DMS 273 treated with DMSO at 0.1 percent for 48 hours (cell line): Measurements from ENCODE around the gene CAMTA1.

ENCODE experiments used
- DNase-seq: peaks from one replicate; lab custom pipeline; 2025; lab: John Stamatoyannopoulos, UW

CAMTA1 gene

GRCh38 chr1:7576946-7577657, 791.8 kb downstream of the CAMTA1 start:
- no peak for DNase-seq

GRCh38 chr1:7578206-7578605, 793.0 kb downstream of the CAMTA1 start:
- no peak for DNase-seq

- DNase-seq, result no peak
Observed at GRCh38 chr1:7579016-7579415, 793.8 kb downstream of the CAMTA1 start.

GRCh38 chr1:7579831-7580804, 794.9 kb downstream of the CAMTA1 start:
- DNase-seq, result no peak

DNA sequence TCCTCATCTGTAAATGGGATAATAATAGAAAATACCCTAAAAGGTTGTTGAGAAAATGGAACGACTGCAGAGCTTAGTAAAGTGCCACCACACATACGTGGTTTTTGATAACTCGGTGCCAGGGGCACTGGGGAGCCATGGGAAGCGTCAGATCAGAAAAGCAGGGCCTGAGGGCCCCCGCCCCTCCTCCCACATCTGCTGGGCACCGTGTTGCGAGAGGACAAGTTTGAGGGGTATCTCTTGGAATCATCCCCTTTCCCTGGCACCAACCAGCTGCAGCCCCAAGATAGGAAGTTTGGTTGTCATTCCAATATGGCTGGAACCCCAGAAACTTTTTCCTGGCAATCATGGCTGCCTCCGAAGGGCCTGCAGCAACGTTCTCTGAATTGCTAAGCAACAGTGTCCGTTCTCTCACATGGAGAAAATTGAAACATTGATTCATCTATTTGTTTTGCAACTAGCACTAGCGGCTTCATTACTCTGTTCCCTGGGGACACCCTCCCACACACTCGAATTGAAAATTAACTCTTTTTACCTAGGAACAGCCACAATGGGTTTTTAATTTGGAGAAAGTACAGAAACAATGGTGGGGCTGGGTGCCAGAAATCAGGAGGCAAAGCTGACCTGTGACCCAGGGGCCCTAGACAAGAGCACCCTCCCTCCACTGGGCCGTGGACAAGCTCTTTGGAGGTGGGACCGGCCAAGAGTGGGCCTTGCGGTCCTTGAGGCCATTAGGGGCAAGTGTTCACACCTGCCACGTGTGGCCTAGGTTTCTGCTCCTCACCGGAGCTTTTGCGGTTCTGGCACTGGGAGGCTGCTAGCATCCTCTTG, 795.9 kb downstream of the CAMTA1 start:
- no peak for DNase-seq

GRCh38 chr1:7581754-7582459, 796.7 kb downstream of the CAMTA1 start:
- no peak for DNase-seq

- no peak for DNase-seq
Observed at GRCh38 chr1:7582460-7582972, 797.3 kb downstream of the CAMTA1 start.

- no peak for DNase-seq
Observed at GRCh38 chr1:7583291-7584096, 798.2 kb downstream of the CAMTA1 start.

- no peak for DNase-seq
Observed at GRCh38 chr1:7584157-7584556, 798.9 kb downstream of the CAMTA1 start.

DNA sequence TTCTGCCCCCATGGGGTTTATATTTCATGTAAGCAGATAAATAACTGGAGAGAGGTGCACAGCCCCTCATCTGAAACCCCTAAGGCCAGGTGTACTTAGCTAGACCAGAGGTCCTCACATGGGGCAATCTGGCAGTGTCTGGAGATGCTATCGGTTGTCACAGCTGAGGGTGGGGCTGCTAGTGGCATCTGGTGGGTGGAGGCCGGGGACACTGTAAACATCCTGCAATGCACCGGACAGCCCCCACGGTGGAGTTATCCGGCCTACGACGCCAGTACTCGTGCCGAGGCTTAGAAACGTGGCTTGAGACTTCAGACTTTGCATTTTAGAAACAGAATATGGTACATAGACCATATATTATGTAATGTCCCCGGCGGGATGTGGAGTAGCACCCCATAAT, 799.4 kb downstream of the CAMTA1 start:
- no peak for DNase-seq

GRCh38 chr1:7585216-7585907, 800.1 kb downstream of the CAMTA1 start:
- no peak for DNase-seq

GRCh38 chr1:7586031-7586941, 801.0 kb downstream of the CAMTA1 start:
- DNase-seq, result no peak

- no peak for DNase-seq
Observed at GRCh38 chr1:7587108-7587772, 802.0 kb downstream of the CAMTA1 start.

- no peak for DNase-seq
Observed at GRCh38 chr1:7587773-7588456, 802.7 kb downstream of the CAMTA1 start.

DNA sequence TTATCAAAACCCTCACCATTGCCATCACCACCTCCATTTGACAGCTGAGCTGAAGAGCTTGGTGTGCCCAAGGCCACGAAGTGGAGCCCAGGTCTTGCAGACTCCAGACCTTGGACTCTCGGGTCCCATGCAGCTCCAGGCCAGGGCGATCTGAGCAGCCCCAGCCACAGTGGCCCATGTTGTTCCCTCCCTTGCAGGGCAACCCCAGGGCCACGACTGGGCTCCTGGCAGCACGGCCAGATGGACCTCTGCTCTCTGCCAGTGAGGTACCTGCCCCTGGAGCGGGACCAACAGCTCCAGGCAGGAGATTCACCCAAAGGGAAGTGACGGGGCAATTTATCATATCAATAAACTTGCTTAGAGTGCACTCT, 803.2 kb downstream of the CAMTA1 start:
- DNase-seq, result no peak

DNA sequence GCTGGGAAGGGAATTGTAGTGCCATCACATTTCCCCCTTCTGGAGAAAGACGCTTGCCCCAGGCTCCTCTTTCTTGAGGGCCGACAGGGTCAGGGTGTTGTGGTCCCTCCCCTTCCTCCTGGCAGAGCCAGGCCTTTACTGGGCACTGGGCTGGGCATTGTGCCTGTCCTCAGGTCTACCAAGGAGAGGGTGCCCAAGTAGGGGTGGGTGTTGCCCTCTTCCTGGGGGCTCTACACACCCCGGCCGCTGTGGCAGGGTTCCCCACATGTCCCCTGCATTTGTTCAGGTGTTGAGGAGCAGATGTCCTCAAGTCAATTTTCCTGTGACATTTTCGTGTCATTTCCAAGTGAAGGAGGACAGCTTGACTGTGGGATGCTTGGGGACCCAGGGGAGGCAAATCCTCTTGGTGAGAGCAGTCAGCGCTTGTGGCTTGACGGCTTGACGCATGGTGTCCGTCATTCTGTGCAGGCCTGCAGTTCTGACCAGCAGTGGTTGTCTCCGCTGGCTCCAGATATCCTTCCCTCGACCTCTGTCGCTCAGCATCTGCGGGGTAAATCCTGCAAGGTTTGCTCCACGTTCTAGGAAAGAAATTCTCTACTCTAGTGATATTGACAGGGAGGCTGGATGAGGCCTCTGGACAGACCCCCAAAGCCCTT, 804.0 kb downstream of the CAMTA1 start:
- no peak for DNase-seq

DNA sequence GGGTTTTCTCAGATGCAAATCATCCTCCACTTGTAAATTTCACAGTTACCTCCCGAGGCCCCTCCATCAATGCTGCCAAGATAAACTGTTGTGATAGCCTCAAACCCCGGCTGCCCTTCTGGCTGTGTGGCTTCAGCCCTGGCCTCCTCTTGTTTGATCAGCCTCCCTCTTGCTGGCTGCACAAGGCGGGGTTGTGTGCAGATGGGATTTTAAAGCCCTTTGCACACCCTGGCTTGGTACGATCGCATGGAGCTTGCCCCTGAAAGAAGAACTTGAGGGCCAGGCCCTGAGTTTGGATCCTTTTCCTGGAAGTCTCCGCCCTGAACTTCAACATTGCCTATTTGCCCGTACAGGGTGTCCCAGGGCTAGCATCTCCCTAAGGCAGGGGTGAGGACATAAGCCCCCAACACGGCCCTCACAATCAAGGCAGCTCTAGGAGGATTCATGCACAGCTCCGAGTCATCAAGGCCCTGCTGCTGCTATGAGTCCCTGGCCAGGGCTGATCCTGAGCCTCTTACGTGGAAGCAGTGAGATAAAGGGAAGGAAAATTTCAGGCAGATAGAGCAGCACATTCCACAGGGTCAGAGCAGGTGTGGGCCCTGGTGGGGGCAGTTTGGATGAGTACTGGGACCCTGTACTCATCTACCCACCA, 804.6 kb downstream of the CAMTA1 start:
- no peak for DNase-seq
